Measurements from ENCODE around the gene RGS7BP.

DNA sequence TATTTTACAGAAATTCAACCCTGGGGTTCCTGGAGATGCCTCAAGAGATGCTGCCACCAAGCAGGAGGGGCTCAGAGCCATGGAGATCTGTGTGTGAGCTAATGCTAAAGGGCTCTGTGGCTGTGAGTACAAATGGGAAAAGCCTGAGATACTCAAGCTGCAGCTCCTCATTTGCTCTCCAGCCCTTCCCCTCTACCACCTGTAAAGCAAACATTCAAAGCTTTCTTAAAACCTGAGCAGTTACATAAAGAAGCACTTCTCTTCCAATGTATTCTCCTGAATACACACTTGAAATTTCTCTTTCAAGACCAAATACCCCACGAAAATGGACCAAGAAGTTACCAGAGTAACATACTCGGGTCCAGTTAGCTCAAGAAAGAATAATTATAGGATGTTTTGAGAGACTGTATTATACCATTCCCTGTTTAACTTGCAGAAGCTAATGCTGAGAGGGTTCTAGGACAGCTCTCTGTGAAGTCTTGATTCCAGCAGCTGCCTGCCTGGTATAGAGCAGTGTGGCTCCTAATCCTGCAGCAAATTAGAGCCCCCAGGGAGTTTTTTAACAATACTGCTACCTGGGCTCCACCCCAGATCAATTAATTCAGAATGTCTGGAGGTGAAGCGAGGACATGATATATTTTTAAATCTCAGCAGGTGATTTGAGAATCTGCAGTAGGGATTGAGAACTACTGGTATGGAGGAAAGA lies 21.1 kb downstream of the RGS7BP start:
- TF ChIP-seq, protein P1, sequence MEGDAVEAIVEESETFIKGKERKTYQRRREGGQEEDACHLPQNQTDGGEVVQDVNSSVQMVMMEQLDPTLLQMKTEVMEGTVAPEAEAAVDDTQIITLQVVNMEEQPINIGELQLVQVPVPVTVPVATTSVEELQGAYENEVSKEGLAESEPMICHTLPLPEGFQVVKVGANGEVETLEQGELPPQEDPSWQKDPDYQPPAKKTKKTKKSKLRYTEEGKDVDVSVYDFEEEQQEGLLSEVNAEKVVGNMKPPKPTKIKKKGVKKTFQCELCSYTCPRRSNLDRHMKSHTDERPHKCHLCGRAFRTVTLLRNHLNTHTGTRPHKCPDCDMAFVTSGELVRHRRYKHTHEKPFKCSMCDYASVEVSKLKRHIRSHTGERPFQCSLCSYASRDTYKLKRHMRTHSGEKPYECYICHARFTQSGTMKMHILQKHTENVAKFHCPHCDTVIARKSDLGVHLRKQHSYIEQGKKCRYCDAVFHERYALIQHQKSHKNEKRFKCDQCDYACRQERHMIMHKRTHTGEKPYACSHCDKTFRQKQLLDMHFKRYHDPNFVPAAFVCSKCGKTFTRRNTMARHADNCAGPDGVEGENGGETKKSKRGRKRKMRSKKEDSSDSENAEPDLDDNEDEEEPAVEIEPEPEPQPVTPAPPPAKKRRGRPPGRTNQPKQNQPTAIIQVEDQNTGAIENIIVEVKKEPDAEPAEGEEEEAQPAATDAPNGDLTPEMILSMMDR (conservative IDR thresholded peaks at IDR 0.05 in 1 of 2, IDR thresholded peaks at IDR 0.05 in 1 of 2; ENCODE audit: extremely low read depth in 1 of 2, insufficient read depth in 1 of 2, low read depth in 1 of 2, low read length in 2 of 2): no peak
- TF ChIP-seq EZH2 (IDR thresholded peaks at IDR 0.05; ENCODE audit: borderline replicate concordance, low read length): no peak

All from mammary epithelial cell (primary cell).